ENCODE results near the gene ANAPC10. TPM values are rescaled to one million over a fixed set of nuclear protein-coding genes. Genes with fewer than 3 reads are reported as not detected.

Gene ANAPC10
- total and polyA plus RNA-seq, 2 of the 4 experiments (the other 2 are of a cell fraction) = 17.1 to 22.4 TPM

DNA sequence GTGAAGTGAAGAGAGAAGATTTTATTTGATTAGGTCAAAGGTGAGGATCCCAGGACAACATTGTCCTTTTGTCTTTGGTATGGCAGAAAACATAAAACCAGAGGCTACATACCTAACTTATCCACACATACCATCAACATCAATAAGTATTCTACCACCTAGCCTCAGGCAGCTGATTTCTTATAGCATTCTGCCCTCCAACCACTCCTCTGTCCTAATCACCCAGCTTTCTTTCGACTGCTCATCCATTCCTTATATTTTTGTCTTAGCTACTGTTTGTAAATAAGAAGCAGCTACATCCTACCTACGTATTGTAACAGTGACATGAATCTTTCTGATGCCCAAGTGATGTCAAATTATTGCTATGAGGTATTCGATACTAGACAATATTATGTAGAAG, 129.4 kb downstream of the ANAPC10 start:
- no CpG with 5 or more reads among the region's 3 CpGs for WGBS, 2 experiments (ENCODE audit: extremely low coverage in 2 of 2, insufficient read length in 1 of 2)
- DNase-seq = no peak
- Histone ChIP-seq H3K27me3 (ENCODE audit: control insufficient read depth, insufficient read depth, low read length) (no peaks in the 10 kb centered on the region), H3K56ac (ENCODE audit: extremely low read depth, insufficient read depth, low read length) (no peak overlapping the region), H3K36me3 (ENCODE audit: control insufficient read depth, insufficient read depth, low read length) (no peaks in the 10 kb centered on the region), H2BK20ac (ENCODE audit: low read depth, low read length) (no peak overlapping the region), H3K27ac (ENCODE audit: insufficient read depth, low read length) (no peak overlapping the region), H3K9ac (ENCODE audit: low read depth, low read length) (no peak overlapping the region), H3K4me1 (ENCODE audit: control insufficient read depth, insufficient read depth, low read length) (no peaks in the 10 kb centered on the region), H2BK15ac (ENCODE audit: low read depth, low read length) (no peak overlapping the region), H3K9me3 (ENCODE audit: control insufficient read depth, insufficient read depth, low read length) (no peaks in the 10 kb centered on the region), H4K8ac (ENCODE audit: low read depth in 2 of 2, low read length in 2 of 2) (no peak overlapping the region), H2AK5ac (ENCODE audit: low read depth, low read length) (no peak overlapping the region), H4K5ac (ENCODE audit: low read depth, low read length) (no peak overlapping the region), H4K20me1 (ENCODE audit: insufficient read depth, low read length) (no peaks in the 10 kb centered on the region), H2BK120ac (ENCODE audit: low read depth, low read length) (no peak overlapping the region), H4K91ac (ENCODE audit: insufficient read depth, low read depth, low read length) (no peak overlapping the region), H3K9me1 (ENCODE audit: insufficient read depth, low read length) (no peaks in the 10 kb centered on the region), H3K4me2 (ENCODE audit: low read depth, low read length) (no peak overlapping the region), H3K18ac (ENCODE audit: low read depth, low read length) (no peak overlapping the region), H2BK5ac (ENCODE audit: low read depth, low read length, poor library complexity, severe bottlenecking) (no peak overlapping the region), H2AK9ac (replicated peaks; ENCODE audit: low read depth, low read length, poor library complexity) (no peak overlapping the region), H3K23ac (ENCODE audit: low read depth, low read length) (no peak overlapping the region), H3K4ac (ENCODE audit: low read depth, low read length) (no peak overlapping the region), H3K79me1 (ENCODE audit: low read depth in 1 of 2, low read length in 2 of 2) (no peaks in the 10 kb centered on the region), H3K14ac (replicated peaks; ENCODE audit: low read depth, low read length) (no peak overlapping the region), H2AFZ (replicated peaks; ENCODE audit: low read length, poor library complexity) (no peak overlapping the region), H3K4me3 (ENCODE audit: insufficient read depth, low read depth, low read length) (no peak overlapping the region)
- ATAC-seq (ENCODE audit: low read depth) = no peak
- dilution Hi-C loops (cut with HindIII; ENCODE audit: low sequenced_read_pairs, unreplicated experiment) (no loop called here), intact Hi-C loops (cut with micrococcal nuclease) (no loop called here), in situ Hi-C loops (cut with MboI; ENCODE audit: low sequenced_read_pairs) (no loop called here)
- ChIA-PET CTCF (no interaction called here), POLR2A (ENCODE audit: unreplicated experiment) (no interaction called here)
- TF ChIP-seq MXI1 (IDR thresholded peaks at IDR 0.05; ENCODE audit: borderline replicate concordance, low read depth, low read length) (no peak), SMC3 (IDR thresholded peaks at IDR 0.05; ENCODE audit: low read depth, low read length) (no peak), MAFK (IDR thresholded peaks at IDR 0.05; ENCODE audit: low read depth, low read length) (no peak), BHLHE40 (IDR thresholded peaks at IDR 0.05; ENCODE audit: low read depth, low read length) (no peak), POLR2A (IDR thresholded peaks at IDR 0.05; ENCODE audit: low read depth, low read length) (no peak), RAD21 (IDR thresholded peaks at IDR 0.05; ENCODE audit: low read length) (no peak), RCOR1 (IDR thresholded peaks at IDR 0.05; ENCODE audit: insufficient replicate concordance, low read length) (no peak), MAZ (IDR thresholded peaks at IDR 0.05; ENCODE audit: borderline replicate concordance, low read depth, low read length) (no peak)
- TF ChIP-seq, protein P1, sequence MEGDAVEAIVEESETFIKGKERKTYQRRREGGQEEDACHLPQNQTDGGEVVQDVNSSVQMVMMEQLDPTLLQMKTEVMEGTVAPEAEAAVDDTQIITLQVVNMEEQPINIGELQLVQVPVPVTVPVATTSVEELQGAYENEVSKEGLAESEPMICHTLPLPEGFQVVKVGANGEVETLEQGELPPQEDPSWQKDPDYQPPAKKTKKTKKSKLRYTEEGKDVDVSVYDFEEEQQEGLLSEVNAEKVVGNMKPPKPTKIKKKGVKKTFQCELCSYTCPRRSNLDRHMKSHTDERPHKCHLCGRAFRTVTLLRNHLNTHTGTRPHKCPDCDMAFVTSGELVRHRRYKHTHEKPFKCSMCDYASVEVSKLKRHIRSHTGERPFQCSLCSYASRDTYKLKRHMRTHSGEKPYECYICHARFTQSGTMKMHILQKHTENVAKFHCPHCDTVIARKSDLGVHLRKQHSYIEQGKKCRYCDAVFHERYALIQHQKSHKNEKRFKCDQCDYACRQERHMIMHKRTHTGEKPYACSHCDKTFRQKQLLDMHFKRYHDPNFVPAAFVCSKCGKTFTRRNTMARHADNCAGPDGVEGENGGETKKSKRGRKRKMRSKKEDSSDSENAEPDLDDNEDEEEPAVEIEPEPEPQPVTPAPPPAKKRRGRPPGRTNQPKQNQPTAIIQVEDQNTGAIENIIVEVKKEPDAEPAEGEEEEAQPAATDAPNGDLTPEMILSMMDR (conservative IDR thresholded peaks at IDR 0.05; ENCODE audit: low read depth, low read length) = no peak
- no TSS peak for BruUV-seq (replicated peaks)

Data from IMR-90 (cell line).